Breast epithelium (tissue), 4 donors: ENCODE results near the gene OR5AS1. TPM values are rescaled to one million over a fixed set of nuclear protein-coding genes. Genes with fewer than 3 reads are reported as not detected.

ENCODE experiments used
- DNase-seq, 2 donors: peaks; one replicate each; pipeline ENCODE4 v3.0.0-alpha.2; 2019; ENCODE audit warnings: low spot score in 2 of 2
- H3K27ac ChIP-seq, 2 donors: fragments of 200-600 bp; sonication (generic) in 1 of 2; one replicate each; pipeline ENCODE4 v1.5.1; 2016 to 2019; ENCODE audit warnings: mild to moderate bottlenecking in 1 of 2
- H3K27me3 ChIP-seq, 2 donors: fragments of 200-600 bp; sonication (generic) in 1 of 2; one replicate each; pipeline versions ENCODE4 v1.5.1 to v1.6.0; 2017 to 2019; ENCODE audit warnings: control low read depth in 1 of 2, mild to moderate bottlenecking in 1 of 2
- H3K36me3 ChIP-seq: fragments of 200-600 bp; one replicate; pipeline ENCODE4 v1.5.1; 2019
- H3K4me1 ChIP-seq, 2 donors: fragments of 200-600 bp; sonication (generic); one replicate each; pipeline ENCODE4 v1.5.1; 2016 to 2019; ENCODE audit warnings: control low read depth in 1 of 2
- H3K4me3 ChIP-seq, 3 donors: fragments of 200-600 bp; sonication (generic); 1 replicate in 2 of 3; 2 replicates in 1 of 3; pipeline ENCODE4 v1.5.1; 2016 to 2019; ENCODE audit warnings: mild to moderate bottlenecking in 3 of 3, moderate library complexity in 2 of 3
- H3K9me3 ChIP-seq, 2 donors: fragments of 200-600 bp; sonication (generic) in 1 of 2; one replicate each; pipeline ENCODE4 v1.5.1; 2016 to 2019; ENCODE audit warnings: control low read depth in 1 of 2
- POLR2A ChIP-seq: fragments of 450-650 bp; IDR thresholded peaks from one replicate; pipeline ENCODE4 v1.6.1; 2016; ENCODE audit warnings: antibody characterized with exemption, mild to moderate bottlenecking, moderate library complexity
- POLR2AphosphoS5 ChIP-seq, 3 donors: sonication (generic); formaldehyde crosslinking; IDR thresholded peaks; one replicate each; pipeline ENCODE4 v1.6.1; 2017; ENCODE audit warnings: antibody characterized with exemption in 3 of 3
- intact Hi-C: fragments of 100-400 bp; cut with DNase I; formaldehyde crosslinking; loops from one replicate; pipeline ENCODE4 v1.15.1; 2023; ENCODE audit warnings: low total_unique reads
- total RNA-seq, 3 donors: library from RNA; depleted of rRNA; stranded (reverse); fragments of >200 nt; gene quantifications; one replicate each; pipeline ENCODE4 v1.1.0, GENCODE V29; 2016
- TF ChIP-seq, protein P1 (sequence below), 3 donors: fragments of 450-650 bp; IDR thresholded peaks; one replicate each; pipeline ENCODE4 v1.5.1; 2016 to 2017; ENCODE audit warnings: antibody characterized with exemption in 3 of 3, mild to moderate bottlenecking in 3 of 3, moderate library complexity in 3 of 3

OR5AS1 gene
- total RNA-seq, result not detected

DNA sequence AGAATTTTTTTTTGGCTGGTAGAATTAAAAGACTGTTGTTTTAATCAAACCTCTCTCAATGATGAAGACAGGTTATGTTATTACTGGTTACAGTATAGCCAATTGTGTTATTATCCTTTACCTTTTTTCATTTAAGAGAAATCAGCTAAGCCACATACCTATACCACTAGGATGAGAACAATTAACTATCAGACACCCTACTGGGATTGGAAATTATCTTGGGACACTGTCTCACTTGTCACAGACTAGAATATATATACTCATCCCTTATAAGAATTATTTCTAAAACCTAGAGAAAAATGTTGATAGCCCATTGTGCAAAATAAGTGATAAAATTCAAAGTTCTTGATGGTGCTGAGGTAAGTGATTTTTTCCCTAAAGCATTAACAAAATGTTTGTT, at the start of gene OR5AS1:
Gene OR5AS1, plus strand, starts transcription at position 301 of the 400 bp plus-strand sequence. CDS start 2,765 bp downstream, outside the sequence.
- no peaks in the 10 kb centered on the region for H3K27me3 ChIP-seq
- H3K4me3 ChIP-seq, result no peak within 1 kb of the TSS
- DNase-seq, result no peak
- H3K9me3 ChIP-seq, result no peaks in the 10 kb centered on the region
- intact Hi-C loops, result no loop called here
- H3K27ac ChIP-seq, result no peak within 1 kb of the TSS
- H3K36me3 ChIP-seq, result no peaks in the 10 kb centered on the region
- H3K4me1 ChIP-seq, result no peaks in the 10 kb centered on the region
- TF ChIP-seq POLR2AphosphoS5 (IDR thresholded peaks at IDR 0.05) (no peak), POLR2A (no peak)
- TF ChIP-seq, protein P1, sequence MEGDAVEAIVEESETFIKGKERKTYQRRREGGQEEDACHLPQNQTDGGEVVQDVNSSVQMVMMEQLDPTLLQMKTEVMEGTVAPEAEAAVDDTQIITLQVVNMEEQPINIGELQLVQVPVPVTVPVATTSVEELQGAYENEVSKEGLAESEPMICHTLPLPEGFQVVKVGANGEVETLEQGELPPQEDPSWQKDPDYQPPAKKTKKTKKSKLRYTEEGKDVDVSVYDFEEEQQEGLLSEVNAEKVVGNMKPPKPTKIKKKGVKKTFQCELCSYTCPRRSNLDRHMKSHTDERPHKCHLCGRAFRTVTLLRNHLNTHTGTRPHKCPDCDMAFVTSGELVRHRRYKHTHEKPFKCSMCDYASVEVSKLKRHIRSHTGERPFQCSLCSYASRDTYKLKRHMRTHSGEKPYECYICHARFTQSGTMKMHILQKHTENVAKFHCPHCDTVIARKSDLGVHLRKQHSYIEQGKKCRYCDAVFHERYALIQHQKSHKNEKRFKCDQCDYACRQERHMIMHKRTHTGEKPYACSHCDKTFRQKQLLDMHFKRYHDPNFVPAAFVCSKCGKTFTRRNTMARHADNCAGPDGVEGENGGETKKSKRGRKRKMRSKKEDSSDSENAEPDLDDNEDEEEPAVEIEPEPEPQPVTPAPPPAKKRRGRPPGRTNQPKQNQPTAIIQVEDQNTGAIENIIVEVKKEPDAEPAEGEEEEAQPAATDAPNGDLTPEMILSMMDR (IDR thresholded peaks at IDR 0.05), result no peak

DNA sequence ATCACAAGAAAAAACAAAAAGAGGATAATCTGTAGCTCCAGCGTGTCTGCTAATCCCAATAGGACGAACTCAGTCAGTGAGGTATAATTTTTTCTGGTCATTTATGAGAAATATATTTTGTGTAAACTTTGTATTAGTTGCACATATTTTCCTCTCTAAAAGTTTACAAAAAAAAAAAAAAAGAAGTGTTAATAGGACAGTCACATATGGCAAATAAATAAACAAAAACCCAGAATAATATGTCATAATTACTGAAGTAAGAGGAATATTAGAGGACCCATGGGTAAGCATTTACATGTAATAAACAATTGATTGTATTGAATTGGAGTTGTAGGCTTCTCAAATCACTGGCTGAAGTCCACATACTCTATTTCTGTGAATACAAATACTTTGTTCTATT, 32.9 kb upstream of the OR5AS1 start, which contains the start of gene OR5F1:
Gene OR5F1, minus strand, starts transcription at position 101 of the 400 bp plus-strand sequence. Its CDS starts 0 bp downstream, at position 101.
- H3K36me3 ChIP-seq, result no peaks in the 10 kb centered on the region
- no peaks in the 10 kb centered on the region for H3K27me3 ChIP-seq
- H3K4me3 ChIP-seq, result no peak within 1 kb of the TSS
- DNase-seq, result no peak
- TF ChIP-seq, protein P1 (IDR thresholded peaks at IDR 0.05), result no peak
- TF ChIP-seq POLR2A (no peak), POLR2AphosphoS5 (IDR thresholded peaks at IDR 0.05) (no peak)
- no peaks in the 10 kb centered on the region for H3K4me1 ChIP-seq
- intact Hi-C loops, result no loop called here
- peaks cover 0 to 11% of the 10 kb centered on the region in 2 donors for H3K9me3 ChIP-seq
- H3K27ac ChIP-seq, result no peak within 1 kb of the TSS

DNA sequence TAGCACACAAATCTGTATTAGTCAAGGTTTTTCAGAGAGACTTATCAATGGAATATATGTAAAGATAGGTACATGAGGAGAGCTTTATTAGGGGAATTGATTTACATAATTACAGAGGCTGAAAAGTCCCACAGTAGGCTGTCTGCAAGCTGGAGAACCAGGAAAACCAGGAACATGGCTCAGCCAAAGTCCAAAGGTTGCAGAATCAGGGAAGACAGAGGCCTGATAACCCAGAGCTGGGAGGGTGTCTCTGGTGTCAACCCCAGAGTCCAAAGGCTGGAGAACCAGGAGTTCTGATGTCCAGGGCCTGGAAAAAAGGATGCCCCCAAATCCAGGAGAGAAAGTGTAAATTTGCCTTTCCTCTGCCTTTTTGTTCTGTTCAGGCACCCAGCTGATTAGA, 16.7 kb upstream of the OR5AS1 start:
- TF ChIP-seq POLR2AphosphoS5 (IDR thresholded peaks at IDR 0.05), result no peak
- no peak for TF ChIP-seq POLR2A
- TF ChIP-seq, protein P1 (IDR thresholded peaks at IDR 0.05), result no peak
- Histone ChIP-seq H3K4me3 (no peak overlapping the region), H3K4me1 (no peaks in the 10 kb centered on the region), H3K36me3 (no peaks in the 10 kb centered on the region), H3K9me3 (no peaks in the 10 kb centered on the region), H3K27ac (no peak overlapping the region), H3K27me3 (no peaks in the 10 kb centered on the region)
- no peak for DNase-seq
- intact Hi-C loops, result no loop called here

DNA sequence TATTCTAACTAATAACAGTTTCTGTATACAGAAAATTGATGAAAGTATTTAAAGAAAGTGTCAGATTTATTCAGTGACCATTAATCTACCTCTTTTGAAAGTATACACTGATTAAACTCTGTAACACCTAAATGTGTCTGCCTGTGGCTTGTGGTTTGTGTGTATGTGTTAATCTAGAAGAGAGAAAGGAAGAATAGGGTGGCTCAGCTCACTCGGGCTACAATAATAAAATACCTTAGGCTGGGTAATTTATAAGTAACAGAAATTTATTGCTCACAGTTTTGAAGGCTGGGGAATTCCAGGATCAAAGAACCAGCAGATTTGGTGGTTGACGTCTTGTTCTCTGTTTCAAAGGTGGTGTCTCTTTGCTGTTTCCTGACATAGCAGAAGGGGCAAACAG, 13.6 kb upstream of the OR5AS1 start:
- Histone ChIP-seq H3K9me3 (no peaks in the 10 kb centered on the region), H3K27me3 (no peaks in the 10 kb centered on the region), H3K36me3 (no peaks in the 10 kb centered on the region), H3K27ac (no peak overlapping the region), H3K4me1 (no peaks in the 10 kb centered on the region), H3K4me3 (no peak overlapping the region)
- no peak for TF ChIP-seq POLR2A
- no peak for TF ChIP-seq POLR2AphosphoS5 (IDR thresholded peaks at IDR 0.05)
- TF ChIP-seq, protein P1 (IDR thresholded peaks at IDR 0.05), result no peak
- intact Hi-C loops, result no loop called here
- DNase-seq, result no peak

DNA sequence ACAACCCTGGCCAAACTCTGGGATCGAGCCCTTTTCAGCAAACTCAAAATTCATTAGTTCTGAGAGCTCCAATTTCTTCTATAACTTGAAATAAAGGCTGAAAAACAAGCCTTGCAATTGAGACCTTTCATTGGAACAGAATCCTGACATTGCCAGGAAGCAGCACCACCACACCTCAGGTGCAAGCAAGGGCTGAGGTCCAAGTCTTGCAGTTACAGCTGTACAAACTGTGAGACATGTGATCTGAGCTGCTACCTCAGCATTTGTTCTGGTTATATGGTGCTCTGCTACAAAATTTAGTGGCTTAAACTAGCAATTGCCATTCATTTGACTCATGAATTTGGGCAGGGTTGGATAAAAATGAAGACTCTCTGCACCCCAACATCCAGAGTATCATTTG, 18.1 kb downstream of the OR5AS1 start:
- no peaks in the 10 kb centered on the region for H3K27me3 ChIP-seq
- no peaks in the 10 kb centered on the region for H3K9me3 ChIP-seq
- intact Hi-C loops, result no loop called here
- H3K27ac ChIP-seq, result no peak overlapping the region
- DNase-seq, result no peak
- peaks cover 4% of the 10 kb centered on the region for H3K36me3 ChIP-seq
- TF ChIP-seq, protein P1 (IDR thresholded peaks at IDR 0.05), result no peak
- H3K4me1 ChIP-seq, result no peaks in the 10 kb centered on the region
- no peak overlapping the region for H3K4me3 ChIP-seq
